CD4-positive, alpha-beta T cell (primary cell): ENCODE measurements around the gene TTLL9. TPM values are rescaled to one million over a fixed set of nuclear protein-coding genes. Genes with fewer than 3 reads are reported as not detected.

Source experiments
- ATAC-seq: fragments of 200-7000 bp; cut with Tn5 transposase; one replicate; pipeline ENCODE4 v1.10.0; 2022; ENCODE audit warnings: mild to moderate bottlenecking; ENCODE audit not compliant: poor library complexity
- CTCF ChIA-PET: fragments of 350-600 bp; sonication (Branson Sonifier 250); formaldehyde crosslinking; loops from one replicate; lab custom pipeline; 2021; ENCODE audit warnings: antibody characterized with exemption, inconsistent platforms; lab: Charles Lee
- POLR2A ChIA-PET: fragments of 350-600 bp; sonication (Branson Sonifier 250); formaldehyde crosslinking; loops from one replicate; lab custom pipeline; 2021; ENCODE audit warnings: antibody characterized with exemption, inconsistent platforms; lab: Charles Lee
- DNase-seq, 14 experiments: peaks; one replicate each; pipeline ENCODE4 v3.0.0-alpha.2; 2013 to 2020; ENCODE audit warnings: mixed read lengths in 2 of 14
- H3K27ac ChIP-seq, 2 donors: one replicate each; pipeline versions ENCODE4 v1.5.1 to v1.7.0; 2013; ENCODE audit warnings: low read length in 2 of 2, low read depth in 1 of 2, mild to moderate bottlenecking in 1 of 2
- H3K27me3 ChIP-seq, 2 experiments: 1 replicate in 1 of 2; 2 replicates in 1 of 2; pipeline versions ENCODE4 v1.6.1 to v1.7.0; 2013; ENCODE audit warnings: low read length in 2 of 2, control low read depth in 1 of 2, mild to moderate bottlenecking in 1 of 2, moderate library complexity in 1 of 2; ENCODE audit not compliant: insufficient read depth in 2 of 2, control insufficient read depth in 1 of 2
- H3K36me3 ChIP-seq: one replicate; pipeline ENCODE4 v1.6.1; 2013; ENCODE audit warnings: low read length, control low read depth; ENCODE audit not compliant: insufficient read depth
- H3K4me1 ChIP-seq: one replicate; pipeline ENCODE4 v1.6.1; 2013; ENCODE audit warnings: low read length, control low read depth; ENCODE audit not compliant: insufficient read depth
- H3K4me3 ChIP-seq: one replicate; pipeline ENCODE4 v1.5.1; 2013; ENCODE audit warnings: mild to moderate bottlenecking, low read length, moderate library complexity
- H3K9me3 ChIP-seq, 2 experiments: 1 replicate in 1 of 2; 2 replicates in 1 of 2; pipeline versions ENCODE4 v1.6.1 to v1.7.0; 2013; ENCODE audit warnings: low read length in 2 of 2, mild to moderate bottlenecking in 2 of 2, control low read depth in 1 of 2, moderate library complexity in 1 of 2; ENCODE audit not compliant: control insufficient read depth in 1 of 2, insufficient read depth in 1 of 2
- H3K27ac Mint-ChIP-seq: one replicate; pipeline ENCODE4 v1.8.0; 2020; ENCODE audit warnings: mixed read lengths
- H3K27me3 Mint-ChIP-seq: one replicate; pipeline ENCODE4 v1.8.0; 2021; ENCODE audit warnings: mixed read lengths
- H3K36me3 Mint-ChIP-seq: one replicate; pipeline ENCODE4 v1.8.0; 2021; ENCODE audit warnings: low read depth, mixed read lengths
- H3K4me1 Mint-ChIP-seq: one replicate; pipeline ENCODE4 v1.8.0; 2021; ENCODE audit warnings: low read depth, mixed read lengths
- H3K4me3 Mint-ChIP-seq: one replicate; pipeline ENCODE4 v1.8.0; 2020; ENCODE audit warnings: mild to moderate bottlenecking, mixed read lengths
- H3K9me3 Mint-ChIP-seq: one replicate; pipeline ENCODE4 v1.8.0; 2020; ENCODE audit warnings: mixed read lengths
- intact Hi-C, 2 experiments: fragments of 100-400 bp; cut with DNase I in 1 of 2; cut with micrococcal nuclease in 1 of 2; formaldehyde crosslinking; loops; one replicate each; pipeline versions ENCODE4 v1.15.1 to v1.9.0; 2023 to 2025; cut with DNase I, micrococcal nuclease
- total RNA-seq, 174 experiments: library from RNA in 2 of 174; stranded (reverse) in 2 of 174; gene quantifications; one replicate each; pipeline ENCODE4 v1.2.3 and lab custom pipeline; 2021 to 2026
- TF ChIP-seq, protein P1 (sequence below): fragments of 200-600 bp; IDR thresholded peaks from one replicate; pipeline ENCODE4 v1.8.0; 2022; ENCODE audit warnings: antibody characterized with exemption, mild to moderate bottlenecking

TTLL9 gene
- total RNA-seq, 2 experiments from 2014 or later: not detected

DNA sequence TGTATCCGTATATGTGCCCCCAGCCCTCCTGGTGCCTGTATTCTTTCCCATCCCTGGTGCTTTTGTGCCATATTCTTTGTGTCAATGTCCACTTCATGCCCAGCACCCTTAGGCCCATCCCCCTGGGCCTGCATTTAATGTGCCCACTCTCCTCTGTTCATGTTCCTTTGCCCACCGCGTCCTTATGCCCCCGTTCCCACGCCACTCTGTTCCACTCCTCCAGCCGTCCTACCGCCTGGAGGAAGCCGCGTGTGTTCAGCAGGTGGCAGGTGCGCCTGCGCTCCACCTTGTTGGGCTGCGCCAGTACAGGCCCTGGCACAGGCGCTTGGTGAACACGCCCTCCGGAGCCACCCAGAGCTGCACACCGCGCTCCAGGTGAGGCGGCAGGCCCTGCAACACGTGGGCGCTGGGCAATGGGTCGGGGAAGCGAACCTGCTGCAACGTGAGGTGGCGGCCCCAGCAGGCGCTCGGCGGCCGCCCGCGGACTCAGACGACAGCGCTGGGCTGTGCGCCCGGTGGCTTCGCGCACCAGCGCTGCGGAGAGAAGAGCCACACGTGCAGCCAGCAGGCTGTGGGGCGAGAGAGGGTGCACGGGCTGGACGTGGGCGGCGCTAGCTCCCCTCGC lies 21.0 kb upstream of the TTLL9 start:
- no peak for DNase-seq
- Histone ChIP-seq H3K36me3 (no peaks in the 10 kb centered on the region), H3K27ac (no peak overlapping the region), H3K4me3 (no peak overlapping the region), H3K4me1 (peaks cover 7% of the 10 kb centered on the region), H3K27me3 (peaks cover 7 to 13% of the 10 kb centered on the region in 2 experiments), H3K9me3 (peaks cover 0 to 4% of the 10 kb centered on the region in 2 experiments)
- no peak for ATAC-seq
- Mint-ChIP-seq H3K27ac (no peak overlapping the region), H3K9me3 (no peaks in the 10 kb centered on the region), H3K27me3 (peaks cover 32% of the 10 kb centered on the region), H3K4me1 (no peaks in the 10 kb centered on the region), H3K36me3 (no peaks in the 10 kb centered on the region), H3K4me3 (no peak overlapping the region)
- intact Hi-C loops: no loop called here
- TF ChIP-seq, protein P1, sequence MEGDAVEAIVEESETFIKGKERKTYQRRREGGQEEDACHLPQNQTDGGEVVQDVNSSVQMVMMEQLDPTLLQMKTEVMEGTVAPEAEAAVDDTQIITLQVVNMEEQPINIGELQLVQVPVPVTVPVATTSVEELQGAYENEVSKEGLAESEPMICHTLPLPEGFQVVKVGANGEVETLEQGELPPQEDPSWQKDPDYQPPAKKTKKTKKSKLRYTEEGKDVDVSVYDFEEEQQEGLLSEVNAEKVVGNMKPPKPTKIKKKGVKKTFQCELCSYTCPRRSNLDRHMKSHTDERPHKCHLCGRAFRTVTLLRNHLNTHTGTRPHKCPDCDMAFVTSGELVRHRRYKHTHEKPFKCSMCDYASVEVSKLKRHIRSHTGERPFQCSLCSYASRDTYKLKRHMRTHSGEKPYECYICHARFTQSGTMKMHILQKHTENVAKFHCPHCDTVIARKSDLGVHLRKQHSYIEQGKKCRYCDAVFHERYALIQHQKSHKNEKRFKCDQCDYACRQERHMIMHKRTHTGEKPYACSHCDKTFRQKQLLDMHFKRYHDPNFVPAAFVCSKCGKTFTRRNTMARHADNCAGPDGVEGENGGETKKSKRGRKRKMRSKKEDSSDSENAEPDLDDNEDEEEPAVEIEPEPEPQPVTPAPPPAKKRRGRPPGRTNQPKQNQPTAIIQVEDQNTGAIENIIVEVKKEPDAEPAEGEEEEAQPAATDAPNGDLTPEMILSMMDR: no peak
- POLR2A ChIA-PET: no interaction called here
- CTCF ChIA-PET: interaction anchor here (0.6 kb wide), 1 partner anchor 36 kb away, joined by 3 read pairs; no protein-coding TSS in a partner anchor

DNA sequence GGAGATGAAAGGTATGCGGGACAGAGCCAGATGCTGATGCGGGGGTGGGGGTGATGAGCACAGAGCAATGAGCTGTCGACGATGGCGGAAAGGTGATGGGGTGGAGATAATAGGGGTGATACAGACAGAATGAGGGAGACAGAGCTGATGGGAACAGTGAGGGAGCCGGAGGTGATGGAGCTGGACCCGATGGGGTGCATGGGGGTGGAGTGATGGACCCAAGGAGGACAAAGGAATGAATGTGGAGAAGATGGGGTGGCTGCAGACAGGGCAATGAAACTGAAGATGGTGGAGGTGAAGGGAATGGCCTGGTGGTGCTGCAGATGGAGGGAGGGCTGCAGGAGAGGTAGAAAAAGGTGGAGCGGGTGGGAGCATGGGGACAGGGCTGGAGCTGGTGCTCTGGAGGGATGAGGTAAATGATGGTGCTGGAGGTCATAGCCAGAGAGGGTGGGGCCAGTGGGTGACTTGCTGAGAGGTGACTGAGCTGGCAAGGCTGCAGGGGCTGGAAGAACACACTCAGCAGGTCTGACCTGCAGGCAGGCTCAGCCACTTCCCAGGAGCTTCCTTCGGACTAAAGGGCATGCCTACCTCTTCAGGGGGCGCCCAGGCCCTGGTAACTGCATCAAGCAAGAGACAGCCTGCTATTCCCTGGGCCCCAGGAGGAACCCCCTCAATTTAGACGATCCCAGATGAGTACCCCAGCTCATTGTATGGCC lies 19.0 kb upstream of the TTLL9 start:
- intact Hi-C loops: loop anchor here in 1 of 2 experiments (10.0 kb wide), 1 partner anchor 243 kb away; no protein-coding TSS in a partner anchor
- H3K27ac Mint-ChIP-seq: no peak overlapping the region
- H3K36me3 Mint-ChIP-seq: no peaks in the 10 kb centered on the region

DNA sequence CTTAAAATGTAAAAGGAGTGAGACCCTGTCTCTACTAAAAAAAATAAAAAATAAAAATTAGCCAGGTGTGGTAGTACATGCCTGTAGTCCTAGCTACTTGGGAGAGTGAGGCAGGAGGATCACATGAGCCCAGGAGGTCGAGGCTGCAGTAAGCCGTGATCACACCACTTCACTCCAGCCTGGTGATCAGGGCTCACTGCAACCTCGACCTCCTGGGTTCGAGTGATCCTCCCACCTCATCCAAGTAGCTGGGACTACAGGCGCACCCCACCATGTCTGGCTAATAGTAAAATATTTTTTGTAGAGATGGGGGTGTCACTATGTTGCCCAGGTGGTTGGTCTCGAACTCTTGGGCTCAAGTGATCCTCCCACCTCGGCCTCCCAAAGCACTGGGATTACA lies 17.0 kb upstream of the TTLL9 start:
- Mint-ChIP-seq H3K4me3 (no peak overlapping the region), H3K27ac (no peak overlapping the region), H3K27me3 (peaks cover 32% of the 10 kb centered on the region), H3K36me3 (no peaks in the 10 kb centered on the region), H3K4me1 (no peaks in the 10 kb centered on the region), H3K9me3 (no peaks in the 10 kb centered on the region)
- no peak for ATAC-seq
- Histone ChIP-seq H3K4me3 (no peak overlapping the region), H3K36me3 (no peaks in the 10 kb centered on the region), H3K27me3 (peaks cover 28 to 43% of the 10 kb centered on the region in 2 experiments), H3K9me3 (peaks cover 0 to 7% of the 10 kb centered on the region in 2 experiments), H3K27ac (no peak overlapping the region), H3K4me1 (peaks cover 14% of the 10 kb centered on the region)
- POLR2A ChIA-PET: no interaction called here
- CTCF ChIA-PET: interaction anchor here (1.1 to 1.4 kb wide), 7 partner anchors 11 to 799 kb away, joined by 3 to 23 read pairs (median 4); partner anchors contain the start of gene PDRG1
- DNase-seq: no peak
- intact Hi-C loops: loop anchor here (2.0 to 10.0 kb wide), 4 partner anchors 99 to 799 kb away; partner anchors contain the start of gene PDRG1 (in 1 of the 2)
- TF ChIP-seq, protein P1: no peak

More for the DNA sequence above, 19.0 kb upstream of the TTLL9 start:
- ChIA-PET POLR2A (no interaction called here), CTCF (no interaction called here)
- peaks cover 32% of the 10 kb centered on the region for H3K27me3 Mint-ChIP-seq
- H3K9me3 Mint-ChIP-seq: no peaks in the 10 kb centered on the region
- no peaks in the 10 kb centered on the region for H3K36me3 ChIP-seq
- H3K4me1 Mint-ChIP-seq: no peaks in the 10 kb centered on the region
- peaks cover 0 to 4% of the 10 kb centered on the region in 2 experiments for H3K9me3 ChIP-seq
- H3K4me3 ChIP-seq: no peak overlapping the region
- H3K27ac ChIP-seq: no peak overlapping the region
- DNase-seq (no peak), ATAC-seq (no peak)
- H3K4me3 Mint-ChIP-seq: no peak overlapping the region
- H3K4me1 ChIP-seq: peaks cover 7% of the 10 kb centered on the region
- TF ChIP-seq, protein P1: no peak
- peaks cover 11 to 29% of the 10 kb centered on the region in 2 experiments for H3K27me3 ChIP-seq
